Thoracic aorta (tissue), 2 donors: ENCODE results near the gene RIMKLA. TPM values are rescaled to one million over a fixed set of nuclear protein-coding genes. Genes with fewer than 3 reads are reported as not detected.

ENCODE experiments used
- ATAC-seq: fragments of 150-250 bp; one replicate; pipeline ENCODE4 v1.8.0; 2017; ENCODE audit warnings: low read depth; ENCODE audit not compliant: insufficient number of reproducible peaks, low FRiP score
- DNase-seq: peaks from one replicate; pipeline ENCODE4 v3.0.0-alpha.2; 2020; ENCODE audit warnings: low spot score
- H3K27ac ChIP-seq, 2 donors: fragments of 200-600 bp; sonication (generic); 1 replicate in 1 of 2; 2 replicates in 1 of 2; pipeline ENCODE4 v1.5.1; 2016; ENCODE audit warnings: mild to moderate bottlenecking in 2 of 2, moderate library complexity in 2 of 2
- H3K27me3 ChIP-seq: fragments of 200-600 bp; sonication (generic); replicated peaks from 2 replicates; pipeline ENCODE4 v1.6.0; 2016; ENCODE audit warnings: mild to moderate bottlenecking; ENCODE audit not compliant: insufficient read depth
- H3K36me3 ChIP-seq: fragments of 200-600 bp; sonication (generic); one replicate; pipeline ENCODE4 v1.5.1; 2016
- H3K4me1 ChIP-seq, 2 donors: fragments of 200-600 bp; sonication (generic); 1 replicate in 1 of 2; 2 replicates in 1 of 2; pipeline versions ENCODE4 v1.5.1 to v1.6.0; 2016; ENCODE audit warnings: low read depth in 2 of 2, mild to moderate bottlenecking in 1 of 2; ENCODE audit not compliant: control insufficient read depth in 1 of 2
- H3K4me3 ChIP-seq: fragments of 200-600 bp; sonication (generic); 2 replicates; pipeline ENCODE4 v1.5.1; 2016; ENCODE audit warnings: mild to moderate bottlenecking
- H3K9me3 ChIP-seq: fragments of 200-600 bp; sonication (generic); 2 replicates; pipeline ENCODE4 v1.5.1; 2016
- CTCF ChIP-seq: fragments of 200-600 bp; sonication (generic); IDR thresholded peaks from one replicate; pipeline ENCODE4 v1.5.1; 2019; ENCODE audit warnings: antibody characterized with exemption
- total RNA-seq, 2 donors: library from RNA; depleted of rRNA; stranded (reverse); fragments of >200 nt; gene quantifications; one replicate each; pipeline versions ENCODE4 v1.1.0 to v1.2.3, GENCODE V29; 2016

Gene RIMKLA
- total RNA-seq, 2 donors from 2014 or later: under 0.01 to 0.14 TPM

- Histone ChIP-seq H3K27me3 (no peaks in the 10 kb centered on the region), H3K36me3 (no peaks in the 10 kb centered on the region), H3K4me1 (no peaks in the 10 kb centered on the region), H3K27ac (no peak overlapping the region), H3K9me3 (no peaks in the 10 kb centered on the region), H3K4me3 (no peak overlapping the region)
- no peak for TF ChIP-seq CTCF
- ATAC-seq: no peak
- no peak for DNase-seq
Measured at GRCh38 chr1:42414551-42415496, 34.2 kb downstream of the RIMKLA start.

- ATAC-seq (no peak), DNase-seq (no peak)
- Histone ChIP-seq H3K4me3 (no peak overlapping the region), H3K27ac (no peak overlapping the region), H3K4me1 (no peaks in the 10 kb centered on the region), H3K27me3 (no peaks in the 10 kb centered on the region), H3K36me3 (no peaks in the 10 kb centered on the region), H3K9me3 (no peaks in the 10 kb centered on the region)
- TF ChIP-seq CTCF: no peak
Measured at GRCh38 chr1:42417166-42417565, 36.6 kb downstream of the RIMKLA start.

GRCh38 chr1:42418516-42418915 lies 37.9 kb downstream of the RIMKLA start:
- no peak for ATAC-seq
- H3K36me3 ChIP-seq: no peaks in the 10 kb centered on the region
- no peak for TF ChIP-seq CTCF
- H3K4me1 ChIP-seq: no peaks in the 10 kb centered on the region
- H3K27me3 ChIP-seq: no peaks in the 10 kb centered on the region
- no peaks in the 10 kb centered on the region for H3K9me3 ChIP-seq
- H3K4me3 ChIP-seq: no peak overlapping the region
- DNase-seq: no peak
- H3K27ac ChIP-seq: no peak overlapping the region

- DNase-seq: no peak
- ATAC-seq: no peak
- no peaks in the 10 kb centered on the region for H3K36me3 ChIP-seq
- H3K27me3 ChIP-seq: no peaks in the 10 kb centered on the region
- H3K4me1 ChIP-seq: no peaks in the 10 kb centered on the region
- no peak for TF ChIP-seq CTCF
- H3K9me3 ChIP-seq: no peaks in the 10 kb centered on the region
- H3K27ac ChIP-seq: no peak overlapping the region
- no peak overlapping the region for H3K4me3 ChIP-seq
Measured at GRCh38 chr1:42419126-42419821, 38.7 kb downstream of the RIMKLA start.

GRCh38 chr1:42420121-42420520 lies 39.5 kb downstream of the RIMKLA start:
- Histone ChIP-seq H3K4me3 (no peak overlapping the region), H3K36me3 (no peaks in the 10 kb centered on the region), H3K9me3 (no peaks in the 10 kb centered on the region), H3K27me3 (no peaks in the 10 kb centered on the region), H3K4me1 (no peaks in the 10 kb centered on the region), H3K27ac (no peak overlapping the region)
- no peak for ATAC-seq
- no peak for DNase-seq
- TF ChIP-seq CTCF: no peak
